ENCODE data around the gene EZH1. TPM values are rescaled to one million over a fixed set of nuclear protein-coding genes. Genes with fewer than 3 reads are reported as not detected.

The EZH1 gene
- total RNA-seq, 1 experiment from 2014 or later, result 22.4 TPM

DNA sequence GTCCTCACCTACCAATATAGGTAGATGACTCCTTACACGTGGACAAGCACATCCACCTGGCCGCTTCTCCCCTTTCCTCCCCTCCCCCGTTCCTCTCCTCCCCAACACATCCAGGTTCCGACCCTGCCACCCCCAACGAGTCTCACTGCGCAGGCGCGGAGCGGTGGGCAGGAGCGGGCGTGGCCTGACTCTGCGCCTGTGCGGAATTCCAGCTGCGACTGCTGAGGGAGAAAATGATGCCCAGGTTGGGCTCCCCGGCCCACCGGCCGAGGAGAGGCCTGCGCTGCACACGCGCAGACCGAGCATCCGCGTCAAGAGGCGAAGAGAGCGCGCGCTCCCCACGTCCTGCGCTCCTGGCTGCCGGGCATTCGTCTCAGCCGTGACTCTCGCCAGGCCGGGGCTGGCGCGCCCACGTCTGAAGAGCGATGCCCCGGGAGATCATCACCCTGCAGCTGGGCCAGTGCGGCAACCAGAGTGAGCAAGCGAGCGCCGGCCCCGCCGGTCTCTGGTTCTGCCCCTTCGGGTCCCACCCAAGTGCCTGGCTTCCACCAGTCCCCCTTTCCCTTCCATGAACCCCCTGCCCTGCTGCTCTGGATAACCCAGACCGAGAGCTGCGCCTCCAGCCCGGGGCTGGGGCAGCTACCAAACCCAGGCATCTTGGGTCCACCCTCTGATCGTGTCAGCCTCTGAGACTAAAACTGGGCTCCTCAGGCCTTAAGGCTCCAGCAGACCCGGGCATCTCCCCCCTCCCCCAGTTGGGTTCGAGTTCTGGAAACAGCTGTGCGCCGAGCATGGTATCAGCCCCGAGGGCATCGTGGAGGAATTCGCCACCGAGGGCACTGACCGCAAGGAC is 85.5 kb downstream of the EZH1 start, which contains the start of gene TUBG2:
Gene TUBG2, plus strand, starts transcription at position 206 of the 853 bp plus-strand sequence. Its CDS starts 220 bp downstream, at position 426.
- ATAC-seq (peak; percentile 88), DNase-seq (ENCODE audit: low spot score) (peak; percentile 96)
- Mint-ChIP-seq H3K4me1 (peaks cover 11% of the 10 kb centered on the region), H3K4me3 (peak within 1 kb of the TSS; percentile 85), H3K9me3 (peaks cover 10% of the 10 kb centered on the region), H3K36me3 (peaks cover 18% of the 10 kb centered on the region), H3K27ac (peak within 1 kb of the TSS; percentile 57), H3K27me3 (ENCODE audit: low read depth) (peaks cover 3% of the 10 kb centered on the region)
- ChIA-PET POLR2A (interaction anchor here (0.8 to 1.7 kb wide), 7 partner anchors 9 to 81 kb away, joined by 3 to 13 read pairs (median 4); partner anchors contain the start of gene RETREG3), CTCF (interaction anchor here (1.0 to 3.9 kb wide), 11 partner anchors 10 to 165 kb away, joined by 3 to 44 read pairs (median 8); partner anchors contain the start of genes BECN1, PLEKHH3, PSMC3IP and RETREG3)
- no peak for TF ChIP-seq JAZF1 (CRISPR knock-in tag; IDR thresholded peaks at IDR 0.05)
- TF ChIP-seq, protein P1, sequence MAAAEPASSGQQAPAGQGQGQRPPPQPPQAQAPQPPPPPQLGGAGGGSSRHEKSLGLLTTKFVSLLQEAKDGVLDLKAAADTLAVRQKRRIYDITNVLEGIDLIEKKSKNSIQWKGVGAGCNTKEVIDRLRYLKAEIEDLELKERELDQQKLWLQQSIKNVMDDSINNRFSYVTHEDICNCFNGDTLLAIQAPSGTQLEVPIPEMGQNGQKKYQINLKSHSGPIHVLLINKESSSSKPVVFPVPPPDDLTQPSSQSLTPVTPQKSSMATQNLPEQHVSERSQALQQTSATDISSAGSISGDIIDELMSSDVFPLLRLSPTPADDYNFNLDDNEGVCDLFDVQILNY (CRISPR knock-in tag; IDR thresholded peaks at IDR 0.05), result peak; percentile 43; the same call in 1 of the 2 replicates
- peak; percentile 73 for TF ChIP-seq ZNF121 (CRISPR knock-in tag; IDR thresholded peaks at IDR 0.05)
- peak; percentile 88 for TF ChIP-seq ETV6 (CRISPR knock-in tag; IDR thresholded peaks at IDR 0.05)
- TF ChIP-seq, protein P2, sequence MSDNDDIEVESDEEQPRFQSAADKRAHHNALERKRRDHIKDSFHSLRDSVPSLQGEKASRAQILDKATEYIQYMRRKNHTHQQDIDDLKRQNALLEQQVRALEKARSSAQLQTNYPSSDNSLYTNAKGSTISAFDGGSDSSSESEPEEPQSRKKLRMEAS (CRISPR knock-in tag; IDR thresholded peaks at IDR 0.05), result peak; percentile 69; the same call in 1 of the 2 replicates
- 0 out of 2 replicates have a peak, but pooled peaks have one; percentile 25 for TF ChIP-seq FOXP1 (CRISPR knock-in tag; IDR thresholded peaks at IDR 0.05; ENCODE audit: borderline replicate concordance)
- peak; percentile 86; the same call in 1 of the 2 replicates for TF ChIP-seq TEAD1 (CRISPR knock-in tag; IDR thresholded peaks at IDR 0.05)
- TF ChIP-seq, protein P3, sequence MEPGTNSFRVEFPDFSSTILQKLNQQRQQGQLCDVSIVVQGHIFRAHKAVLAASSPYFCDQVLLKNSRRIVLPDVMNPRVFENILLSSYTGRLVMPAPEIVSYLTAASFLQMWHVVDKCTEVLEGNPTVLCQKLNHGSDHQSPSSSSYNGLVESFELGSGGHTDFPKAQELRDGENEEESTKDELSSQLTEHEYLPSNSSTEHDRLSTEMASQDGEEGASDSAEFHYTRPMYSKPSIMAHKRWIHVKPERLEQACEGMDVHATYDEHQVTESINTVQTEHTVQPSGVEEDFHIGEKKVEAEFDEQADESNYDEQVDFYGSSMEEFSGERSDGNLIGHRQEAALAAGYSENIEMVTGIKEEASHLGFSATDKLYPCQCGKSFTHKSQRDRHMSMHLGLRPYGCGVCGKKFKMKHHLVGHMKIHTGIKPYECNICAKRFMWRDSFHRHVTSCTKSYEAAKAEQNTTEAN (CRISPR knock-in tag; IDR thresholded peaks at IDR 0.05), result 0 out of 2 replicates have a peak, but pooled peaks have one; percentile 28
- TF ChIP-seq SP1 (CRISPR knock-in tag; conservative IDR thresholded peaks at IDR 0.05), result peak; percentile 65
- TF ChIP-seq RELA (CRISPR knock-in tag; IDR thresholded peaks at IDR 0.05; ENCODE audit: borderline replicate concordance), result no peak
- no peak for TF ChIP-seq RORB (CRISPR knock-in tag; IDR thresholded peaks at IDR 0.05)
- TF ChIP-seq, protein P4, sequence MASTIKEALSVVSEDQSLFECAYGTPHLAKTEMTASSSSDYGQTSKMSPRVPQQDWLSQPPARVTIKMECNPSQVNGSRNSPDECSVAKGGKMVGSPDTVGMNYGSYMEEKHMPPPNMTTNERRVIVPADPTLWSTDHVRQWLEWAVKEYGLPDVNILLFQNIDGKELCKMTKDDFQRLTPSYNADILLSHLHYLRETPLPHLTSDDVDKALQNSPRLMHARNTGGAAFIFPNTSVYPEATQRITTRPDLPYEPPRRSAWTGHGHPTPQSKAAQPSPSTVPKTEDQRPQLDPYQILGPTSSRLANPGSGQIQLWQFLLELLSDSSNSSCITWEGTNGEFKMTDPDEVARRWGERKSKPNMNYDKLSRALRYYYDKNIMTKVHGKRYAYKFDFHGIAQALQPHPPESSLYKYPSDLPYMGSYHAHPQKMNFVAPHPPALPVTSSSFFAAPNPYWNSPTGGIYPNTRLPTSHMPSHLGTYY (CRISPR knock-in tag; IDR thresholded peaks at IDR 0.05), result no peak
- no peak for TF ChIP-seq CREB1 (CRISPR knock-in tag; IDR thresholded peaks at IDR 0.05)
- TF ChIP-seq ZNF232 (CRISPR knock-in tag; IDR thresholded peaks at IDR 0.05), result peak; percentile 89
- peak; percentile 89 for TF ChIP-seq SMAD3 (CRISPR knock-in tag; IDR thresholded peaks at IDR 0.05; ENCODE audit: borderline replicate concordance)
- TF ChIP-seq FOXK1 (CRISPR knock-in tag; IDR thresholded peaks at IDR 0.05), result peak; percentile 34; the same call in 1 of the 2 replicates
- TF ChIP-seq, protein P5, sequence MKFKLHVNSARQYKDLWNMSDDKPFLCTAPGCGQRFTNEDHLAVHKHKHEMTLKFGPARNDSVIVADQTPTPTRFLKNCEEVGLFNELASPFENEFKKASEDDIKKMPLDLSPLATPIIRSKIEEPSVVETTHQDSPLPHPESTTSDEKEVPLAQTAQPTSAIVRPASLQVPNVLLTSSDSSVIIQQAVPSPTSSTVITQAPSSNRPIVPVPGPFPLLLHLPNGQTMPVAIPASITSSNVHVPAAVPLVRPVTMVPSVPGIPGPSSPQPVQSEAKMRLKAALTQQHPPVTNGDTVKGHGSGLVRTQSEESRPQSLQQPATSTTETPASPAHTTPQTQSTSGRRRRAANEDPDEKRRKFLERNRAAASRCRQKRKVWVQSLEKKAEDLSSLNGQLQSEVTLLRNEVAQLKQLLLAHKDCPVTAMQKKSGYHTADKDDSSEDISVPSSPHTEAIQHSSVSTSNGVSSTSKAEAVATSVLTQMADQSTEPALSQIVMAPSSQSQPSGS (CRISPR knock-in tag; IDR thresholded peaks at IDR 0.05; ENCODE audit: borderline replicate concordance, low read depth), result 0 out of 2 replicates have a peak, but pooled peaks have one; percentile 6
- TF ChIP-seq, protein P6, sequence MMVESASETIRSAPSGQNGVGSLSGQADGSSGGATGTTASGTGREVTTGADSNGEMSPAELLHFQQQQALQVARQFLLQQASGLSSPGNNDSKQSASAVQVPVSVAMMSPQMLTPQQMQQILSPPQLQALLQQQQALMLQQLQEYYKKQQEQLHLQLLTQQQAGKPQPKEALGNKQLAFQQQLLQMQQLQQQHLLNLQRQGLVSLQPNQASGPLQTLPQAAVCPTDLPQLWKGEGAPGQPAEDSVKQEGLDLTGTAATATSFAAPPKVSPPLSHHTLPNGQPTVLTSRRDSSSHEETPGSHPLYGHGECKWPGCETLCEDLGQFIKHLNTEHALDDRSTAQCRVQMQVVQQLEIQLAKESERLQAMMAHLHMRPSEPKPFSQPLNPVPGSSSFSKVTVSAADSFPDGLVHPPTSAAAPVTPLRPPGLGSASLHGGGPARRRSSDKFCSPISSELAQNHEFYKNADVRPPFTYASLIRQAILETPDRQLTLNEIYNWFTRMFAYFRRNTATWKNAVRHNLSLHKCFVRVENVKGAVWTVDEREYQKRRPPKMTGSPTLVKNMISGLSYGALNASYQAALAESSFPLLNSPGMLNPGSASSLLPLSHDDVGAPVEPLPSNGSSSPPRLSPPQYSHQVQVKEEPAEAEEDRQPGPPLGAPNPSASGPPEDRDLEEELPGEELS (CRISPR knock-in tag; IDR thresholded peaks at IDR 0.05), result 0 out of 2 replicates have a peak, but pooled peaks have one; percentile 25
- TF ChIP-seq, protein P7, sequence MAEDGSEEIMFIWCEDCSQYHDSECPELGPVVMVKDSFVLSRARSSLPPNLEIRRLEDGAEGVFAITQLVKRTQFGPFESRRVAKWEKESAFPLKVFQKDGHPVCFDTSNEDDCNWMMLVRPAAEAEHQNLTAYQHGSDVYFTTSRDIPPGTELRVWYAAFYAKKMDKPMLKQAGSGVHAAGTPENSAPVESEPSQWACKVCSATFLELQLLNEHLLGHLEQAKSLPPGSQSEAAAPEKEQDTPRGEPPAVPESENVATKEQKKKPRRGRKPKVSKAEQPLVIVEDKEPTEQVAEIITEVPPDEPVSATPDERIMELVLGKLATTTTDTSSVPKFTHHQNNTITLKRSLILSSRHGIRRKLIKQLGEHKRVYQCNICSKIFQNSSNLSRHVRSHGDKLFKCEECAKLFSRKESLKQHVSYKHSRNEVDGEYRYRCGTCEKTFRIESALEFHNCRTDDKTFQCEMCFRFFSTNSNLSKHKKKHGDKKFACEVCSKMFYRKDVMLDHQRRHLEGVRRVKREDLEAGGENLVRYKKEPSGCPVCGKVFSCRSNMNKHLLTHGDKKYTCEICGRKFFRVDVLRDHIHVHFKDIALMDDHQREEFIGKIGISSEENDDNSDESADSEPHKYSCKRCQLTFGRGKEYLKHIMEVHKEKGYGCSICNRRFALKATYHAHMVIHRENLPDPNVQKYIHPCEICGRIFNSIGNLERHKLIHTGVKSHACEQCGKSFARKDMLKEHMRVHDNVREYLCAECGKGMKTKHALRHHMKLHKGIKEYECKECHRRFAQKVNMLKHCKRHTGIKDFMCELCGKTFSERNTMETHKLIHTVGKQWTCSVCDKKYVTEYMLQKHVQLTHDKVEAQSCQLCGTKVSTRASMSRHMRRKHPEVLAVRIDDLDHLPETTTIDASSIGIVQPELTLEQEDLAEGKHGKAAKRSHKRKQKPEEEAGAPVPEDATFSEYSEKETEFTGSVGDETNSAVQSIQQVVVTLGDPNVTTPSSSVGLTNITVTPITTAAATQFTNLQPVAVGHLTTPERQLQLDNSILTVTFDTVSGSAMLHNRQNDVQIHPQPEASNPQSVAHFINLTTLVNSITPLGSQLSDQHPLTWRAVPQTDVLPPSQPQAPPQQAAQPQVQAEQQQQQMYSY (CRISPR knock-in tag; IDR thresholded peaks at IDR 0.05), result peak; percentile 70
- TF ChIP-seq GABPB1 (CRISPR knock-in tag; IDR thresholded peaks at IDR 0.05), result peak; percentile 67; the same call in 1 of the 2 replicates
- TF ChIP-seq ZNF219 (CRISPR knock-in tag; IDR thresholded peaks at IDR 0.05; ENCODE audit: borderline replicate concordance), result no peak
- TF ChIP-seq, protein P8, sequence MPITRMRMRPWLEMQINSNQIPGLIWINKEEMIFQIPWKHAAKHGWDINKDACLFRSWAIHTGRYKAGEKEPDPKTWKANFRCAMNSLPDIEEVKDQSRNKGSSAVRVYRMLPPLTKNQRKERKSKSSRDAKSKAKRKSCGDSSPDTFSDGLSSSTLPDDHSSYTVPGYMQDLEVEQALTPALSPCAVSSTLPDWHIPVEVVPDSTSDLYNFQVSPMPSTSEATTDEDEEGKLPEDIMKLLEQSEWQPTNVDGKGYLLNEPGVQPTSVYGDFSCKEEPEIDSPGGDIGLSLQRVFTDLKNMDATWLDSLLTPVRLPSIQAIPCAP (CRISPR knock-in tag; IDR thresholded peaks at IDR 0.05), result 0 out of 2 replicates have a peak, but pooled peaks have one; percentile 43
- TF ChIP-seq KAT7 (CRISPR knock-in tag; IDR thresholded peaks at IDR 0.05; ENCODE audit: borderline replicate concordance), result no peak

Data from WTC11 (cell line).